ENCODE measurements around the gene ZNF324.

- TF ChIP-seq ZFP3 (CRISPR knock-in tag; IDR thresholded peaks at IDR 0.05), result no peak
- TF ChIP-seq ARNTL (CRISPR knock-in tag; IDR thresholded peaks at IDR 0.05; ENCODE audit: borderline replicate concordance, low read depth), result no peak
- no peak for TF ChIP-seq RARB (CRISPR knock-in tag; IDR thresholded peaks at IDR 0.05)
- no peak for TF ChIP-seq GLIS3 (CRISPR knock-in tag; IDR thresholded peaks at IDR 0.05)
- no peak for TF ChIP-seq PPARA (CRISPR knock-in tag; IDR thresholded peaks at IDR 0.05; ENCODE audit: borderline replicate concordance)
- TF ChIP-seq ZNF70 (CRISPR knock-in tag; IDR thresholded peaks at IDR 0.05), result no peak
- no peak for TF ChIP-seq OSR1 (CRISPR knock-in tag; IDR thresholded peaks at IDR 0.05)
- no peak for TF ChIP-seq ZNF565 (CRISPR knock-in tag; conservative IDR thresholded peaks at IDR 0.05; ENCODE audit: low read depth)
- TF ChIP-seq TCF4 (CRISPR knock-in tag; IDR thresholded peaks at IDR 0.05; ENCODE audit: borderline replicate concordance), result no peak
Measured at GRCh38 chr19:58469241-58470013, 2.5 kb downstream of the ZNF324 start.
